EL (cell line): ENCODE measurements around the gene MTCL3.

ENCODE experiments used
- DNase-seq: peaks from one replicate; pipeline ENCODE4 v3.0.0-alpha.2; 2016

The MTCL3 gene

GRCh38 chr6:127518710-127519468 is at the start of gene MTCL3:
Gene MTCL3, minus strand, starts transcription at chr6:127519335.
- DNase-seq: peak; percentile 60

- DNase-seq: no peak
These were observed 48.3 kb upstream of the MTCL3 start for GRCh38 chr6:127567476-127567875.

GRCh38 chr6:127566651-127567050 is 47.5 kb upstream of the MTCL3 start:
- DNase-seq: no peak

GRCh38 chr6:127566119-127566518 is 47.0 kb upstream of the MTCL3 start:
- no peak for DNase-seq

- no peak for DNase-seq
These were observed 45.6 kb upstream of the MTCL3 start for GRCh38 chr6:127564761-127565160.

- no peak for DNase-seq
These were observed 42.5 kb upstream of the MTCL3 start for GRCh38 chr6:127561660-127562059.

GRCh38 chr6:127554435-127555006 is 35.4 kb upstream of the MTCL3 start:
- DNase-seq: peak; percentile 67

- peak; percentile 67 for DNase-seq
These were observed 31.3 kb upstream of the MTCL3 start for GRCh38 chr6:127550403-127550802.

GRCh38 chr6:127547904-127548649 is 28.9 kb upstream of the MTCL3 start:
- DNase-seq: peak; percentile 9

GRCh38 chr6:127547215-127547614 is 28.1 kb upstream of the MTCL3 start:
- DNase-seq: peak; percentile 11

- DNase-seq: peak; percentile 13
These were observed 20.1 kb upstream of the MTCL3 start for GRCh38 chr6:127539272-127539671.

- peak; percentile 3 for DNase-seq
These were observed 19.7 kb upstream of the MTCL3 start for GRCh38 chr6:127538750-127539264.

- no peak for DNase-seq
These were observed 14.6 kb upstream of the MTCL3 start for GRCh38 chr6:127533736-127534135.

GRCh38 chr6:127533011-127533410 is 13.9 kb upstream of the MTCL3 start:
- DNase-seq: no peak

- DNase-seq: no peak
These were observed 3.6 kb upstream of the MTCL3 start for GRCh38 chr6:127522714-127523113.

- peak; percentile 10 for DNase-seq
These were observed 931 bp upstream of the MTCL3 start for GRCh38 chr6:127520066-127520465.

- no peak for DNase-seq
These were observed 292 bp upstream of the MTCL3 start for GRCh38 chr6:127519469-127519785.

GRCh38 chr6:127518191-127518709 is 885 bp downstream of the MTCL3 start:
- DNase-seq: no peak

GRCh38 chr6:127517693-127518092 is 1.4 kb downstream of the MTCL3 start:
- no peak for DNase-seq

- DNase-seq: peak; percentile 72
These were observed 2.4 kb downstream of the MTCL3 start for GRCh38 chr6:127516662-127517273.

- DNase-seq: peak; percentile 81
These were observed 3.1 kb downstream of the MTCL3 start for GRCh38 chr6:127515794-127516661.

GRCh38 chr6:127515234-127515793 is 3.8 kb downstream of the MTCL3 start:
- no peak for DNase-seq
